Smooth muscle cell (in vitro differentiated cells): ENCODE data around the gene SYT5. TPM values are rescaled to one million over a fixed set of nuclear protein-coding genes. Genes with fewer than 3 reads are reported as not detected.
"Not testable (repeated sequence)": the region's sequence is repeated elsewhere in the genome, so short reads cannot be mapped to it uniquely, and the experiment has no call there.

Experiments
- DNase-seq: peaks from one replicate; lab custom pipeline; 2025; ENCODE audit not compliant: unreplicated experiment; lab: John Stamatoyannopoulos, UW
- H2AFZ ChIP-seq: fragments of 200-600 bp; sonication (generic); 2 replicates; pipeline ENCODE4 v1.6.0; 2016; ENCODE audit warnings: antibody characterized with exemption, low read depth, mild to moderate bottlenecking
- H3F3A ChIP-seq: fragments of 200-600 bp; sonication (generic); 2 replicates; pipeline ENCODE4 v1.6.0; 2017; ENCODE audit warnings: antibody characterized with exemption, low read depth
- H3K27ac ChIP-seq: fragments of 200-600 bp; sonication (generic); 2 replicates; pipeline ENCODE4 v1.5.1; 2016; ENCODE audit warnings: low read depth, mild to moderate bottlenecking
- H3K27me3 ChIP-seq: fragments of 200-600 bp; sonication (generic); 2 replicates; pipeline ENCODE4 v1.6.1; 2016; ENCODE audit warnings: low read depth, mild to moderate bottlenecking
- H3K36me3 ChIP-seq: fragments of 200-600 bp; sonication (generic); 2 replicates; pipeline ENCODE4 v1.5.1; 2016; ENCODE audit warnings: low read depth
- H3K4me1 ChIP-seq: fragments of 200-600 bp; sonication (generic); 2 replicates; pipeline ENCODE4 v1.5.1; 2016; ENCODE audit warnings: low read depth
- H3K4me2 ChIP-seq: fragments of 200-600 bp; sonication (generic); 2 replicates; pipeline ENCODE4 v1.6.0; 2016; ENCODE audit warnings: mild to moderate bottlenecking
- H3K4me3 ChIP-seq: fragments of 200-600 bp; sonication (generic); 2 replicates; pipeline ENCODE4 v1.5.1; 2016; ENCODE audit warnings: mild to moderate bottlenecking
- H3K79me2 ChIP-seq: fragments of 200-600 bp; sonication (generic); 2 replicates; pipeline ENCODE4 v1.6.0; 2016; ENCODE audit warnings: low read depth, mild to moderate bottlenecking
- H3K9ac ChIP-seq: fragments of 200-600 bp; sonication (generic); 2 replicates; pipeline ENCODE4 v1.6.0; 2016; ENCODE audit warnings: low read depth
- H3K9me3 ChIP-seq: fragments of 200-600 bp; sonication (generic); replicated peaks from 2 replicates; pipeline ENCODE4 v1.5.1; 2016; ENCODE audit warnings: low read depth
- H4K20me1 ChIP-seq: fragments of 200-600 bp; sonication (generic); 2 replicates; pipeline ENCODE4 v1.6.0; 2016; ENCODE audit warnings: low read depth
- CTCF ChIP-seq: fragments of 200-600 bp; sonication (generic); IDR thresholded peaks from 2 replicates; pipeline ENCODE4 v1.5.1; 2017; ENCODE audit warnings: borderline replicate concordance, mild to moderate bottlenecking, antibody characterized with exemption; ENCODE audit not compliant: insufficient read depth, poor library complexity, severe bottlenecking
- WGBS: methylation state at CpG from one replicate; pipeline ENCODE4 v1.1.7; 2016; ENCODE audit warnings: low lambda C conversion rate; 5-methylcytosine and 5-hydroxymethylcytosine counted together
- polyA plus RNA-seq: library from polyadenylated mRNA; unstranded; fragments of >200 nt; fragmentation: Nextera tagmentation; extraction: Ambion mirVana; gene quantifications from 2 replicates; pipeline ENCODE4 v1.2.1, GENCODE V29; 2016
- total RNA-seq: library from RNA; depleted of rRNA; stranded (reverse); fragments of >200 nt; gene quantifications from 2 replicates; pipeline ENCODE4 v1.2.3, GENCODE V29; 2014

The SYT5 gene
- total and polyA plus RNA-seq, 2 experiments from 2014 or later, result not detected

- peak overlapping the region; percentile 95 for H3K4me2 ChIP-seq
Observed at GRCh38 chr19:55173186-55173713, 6.8 kb downstream of the SYT5 start.

DNA sequence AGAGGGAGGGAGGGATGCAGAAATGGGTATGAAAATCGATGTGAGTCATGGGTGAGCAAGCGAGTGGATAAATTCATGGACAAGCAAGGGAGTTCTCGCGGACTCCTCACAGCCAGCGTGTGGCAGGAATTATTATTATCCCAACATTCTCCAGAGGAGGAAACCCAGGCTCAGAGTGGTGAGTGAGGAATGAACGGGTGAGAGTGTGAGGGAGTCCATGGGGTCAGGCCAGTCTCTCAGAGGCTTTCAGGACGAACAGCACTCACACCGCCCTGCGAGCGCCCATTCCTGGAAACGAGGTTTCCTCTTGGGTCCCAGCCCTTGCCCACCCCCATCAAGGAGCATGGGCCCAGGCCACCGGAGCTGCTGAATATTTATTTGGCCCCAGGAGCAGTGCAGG lies 7.3 kb downstream of the SYT5 start:
- H3K4me3 ChIP-seq, result peak overlapping the region; percentile 50
- no peaks in the 10 kb centered on the region for H4K20me1 ChIP-seq
- no peak overlapping the region for H3K9ac ChIP-seq
- no peak overlapping the region for H3K27ac ChIP-seq
- no peaks in the 10 kb centered on the region for H3K9me3 ChIP-seq
- DNase-seq, result no peak
- H3F3A ChIP-seq, result no peaks in the 10 kb centered on the region
- H3K4me1 ChIP-seq, result no peaks in the 10 kb centered on the region
- peak; percentile 22 for TF ChIP-seq CTCF
- H3K36me3 ChIP-seq, result no peaks in the 10 kb centered on the region
- WGBS, result 16% methylated on average over 12 of the region's 12 CpGs
- H3K79me2 ChIP-seq, result no peaks in the 10 kb centered on the region
- peaks cover 68% of the 10 kb centered on the region for H3K27me3 ChIP-seq
- H3K4me2 ChIP-seq, result peak overlapping the region; percentile 95
- no peak overlapping the region for H2AFZ ChIP-seq

More at GRCh38 chr19:55173186-55173713, 6.8 kb downstream of the SYT5 start:
- no peaks in the 10 kb centered on the region for H3K9me3 ChIP-seq
- WGBS, result 3% methylated on average over 18 of the region's 32 CpGs
- no peak overlapping the region for H3K27ac ChIP-seq
- no peaks in the 10 kb centered on the region for H4K20me1 ChIP-seq
- H3K27me3 ChIP-seq, result peaks cover 68% of the 10 kb centered on the region
- DNase-seq, result no peak
- TF ChIP-seq CTCF, result no peak
- H3K9ac ChIP-seq, result no peak overlapping the region
- no peaks in the 10 kb centered on the region for H3K4me1 ChIP-seq
- H3K4me3 ChIP-seq, result peak overlapping the region; percentile 50
- H2AFZ ChIP-seq, result peak overlapping the region; percentile 82
- H3F3A ChIP-seq, result no peaks in the 10 kb centered on the region
- no peaks in the 10 kb centered on the region for H3K79me2 ChIP-seq
- no peaks in the 10 kb centered on the region for H3K36me3 ChIP-seq

DNA sequence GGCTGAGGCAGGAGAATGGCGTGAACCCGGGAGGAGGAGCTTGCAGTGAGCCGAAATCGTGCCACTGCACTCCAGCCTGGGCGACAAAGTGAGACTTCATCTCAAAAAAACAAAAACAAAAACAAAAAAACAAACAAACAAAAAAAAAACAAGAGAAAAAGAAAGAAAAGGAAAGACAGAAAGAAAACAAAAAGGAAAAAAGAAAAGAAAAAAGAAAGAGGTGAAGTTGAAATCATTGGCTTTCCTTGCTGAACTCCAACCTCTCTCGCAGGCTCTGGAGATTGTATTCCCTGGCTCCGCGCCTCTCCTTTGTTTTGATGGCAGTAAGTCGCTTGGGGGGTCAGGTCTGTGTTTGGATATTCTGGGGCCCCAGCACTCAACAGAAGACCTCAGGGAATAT lies 7.8 kb downstream of the SYT5 start:
- not testable (repeated sequence) for H3F3A ChIP-seq, H3K9me3 ChIP-seq, H3K27ac ChIP-seq, H3K4me2 ChIP-seq, H4K20me1 ChIP-seq, DNase-seq, H3K4me1 ChIP-seq, H3K9ac ChIP-seq, H3K4me3 ChIP-seq, H3K36me3 ChIP-seq, H2AFZ ChIP-seq, H3K79me2 ChIP-seq
- 69% methylated on average over 9 of the region's 9 CpGs for WGBS
- peaks cover 68% of the 10 kb centered on the region for H3K27me3 ChIP-seq

DNA sequence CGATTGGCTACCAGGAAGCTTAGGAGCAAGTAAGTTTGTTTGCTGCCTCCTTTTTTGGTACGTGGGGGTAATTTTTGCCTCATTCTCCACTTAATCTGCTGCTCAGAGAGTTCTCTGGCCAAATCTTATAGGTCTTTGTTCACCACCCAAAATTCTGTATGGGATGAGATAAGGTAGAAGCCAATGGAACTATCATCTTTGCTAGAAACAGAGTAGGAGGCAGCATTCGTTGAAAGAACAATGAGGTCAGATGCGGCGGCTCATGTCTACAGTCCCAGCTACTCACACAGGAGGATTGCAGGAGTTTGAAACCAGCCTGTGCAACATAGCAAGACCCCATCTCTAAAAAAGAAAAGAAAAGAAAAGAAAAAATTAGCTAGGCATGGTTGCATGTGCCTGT lies 8.6 kb downstream of the SYT5 start:
- no peaks in the 10 kb centered on the region for H3K79me2 ChIP-seq
- H3K27me3 ChIP-seq, result peaks cover 63% of the 10 kb centered on the region
- no peaks in the 10 kb centered on the region for H3K36me3 ChIP-seq
- no peaks in the 10 kb centered on the region for H3K4me1 ChIP-seq
- H3K9ac ChIP-seq, result no peak overlapping the region
- WGBS, result 87% methylated on average over 5 of the region's 5 CpGs
- no peak for TF ChIP-seq CTCF
- no peaks in the 10 kb centered on the region for H4K20me1 ChIP-seq
- H3K27ac ChIP-seq, result no peak overlapping the region
- no peaks in the 10 kb centered on the region for H3K9me3 ChIP-seq
- H3K4me3 ChIP-seq, result no peak overlapping the region
- H3K4me2 ChIP-seq, result no peak overlapping the region
- no peak overlapping the region for H2AFZ ChIP-seq
- no peak for DNase-seq
- H3F3A ChIP-seq, result no peaks in the 10 kb centered on the region
